Measurements from ENCODE around the gene ALMS1.
"Not testable (repeated sequence)": the region's sequence is repeated elsewhere in the genome, so short reads cannot be mapped to it uniquely, and the experiment has no call there.

- not testable (repeated sequence) for TF ChIP-seq POLR2A, POLR2AphosphoS5 (IDR thresholded peaks at IDR 0.05; ENCODE audit: low read depth, low read length)
Measured at GRCh38 chr2:73530773-73531172, 145.1 kb downstream of the ALMS1 start.

Data from GM12892 (cell line).